SIG-M5 (cell line): Measurements from ENCODE around the gene DDX46.
"Not testable (repeated sequence)": the region's sequence is repeated elsewhere in the genome, so short reads cannot be mapped to it uniquely, and the experiment has no call there.

Experiments used
- DNase-seq: peaks from one replicate; lab custom pipeline; 2025; lab: John Stamatoyannopoulos, UW

Gene DDX46

GRCh38 chr5:134758504-134759341 is at the start of gene DDX46:
Gene DDX46 (plus strand): TSS chr5:134758779. CDS start chr5:134758939, 160 bp downstream.
- DNase-seq = peak; percentile 82

DNA sequence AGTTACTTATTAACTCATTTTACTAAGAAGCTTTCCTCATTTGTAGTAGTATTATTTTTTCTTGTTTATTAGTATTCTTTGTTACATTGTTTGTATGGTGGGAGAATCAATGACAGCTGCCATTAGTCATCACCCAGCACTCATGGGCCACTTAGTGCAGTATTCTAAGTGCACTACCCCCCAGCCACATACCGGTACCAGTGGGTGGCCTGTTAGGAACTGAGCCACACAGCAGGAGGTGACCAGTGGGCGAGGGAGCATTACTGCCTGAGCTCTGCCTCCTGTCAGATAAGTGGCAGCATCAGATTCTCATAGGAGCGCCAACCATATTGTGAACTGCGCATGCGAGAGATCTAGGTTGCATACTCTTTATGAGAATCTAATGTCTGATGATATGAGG is 44.5 kb upstream of the DDX46 start:
- no peak for DNase-seq

GRCh38 chr5:134714541-134714940 is 44.0 kb upstream of the DDX46 start:
- no peak for DNase-seq

- DNase-seq = not testable (repeated sequence)
These were observed 43.1 kb upstream of the DDX46 start for GRCh38 chr5:134715466-134715865.

DNA sequence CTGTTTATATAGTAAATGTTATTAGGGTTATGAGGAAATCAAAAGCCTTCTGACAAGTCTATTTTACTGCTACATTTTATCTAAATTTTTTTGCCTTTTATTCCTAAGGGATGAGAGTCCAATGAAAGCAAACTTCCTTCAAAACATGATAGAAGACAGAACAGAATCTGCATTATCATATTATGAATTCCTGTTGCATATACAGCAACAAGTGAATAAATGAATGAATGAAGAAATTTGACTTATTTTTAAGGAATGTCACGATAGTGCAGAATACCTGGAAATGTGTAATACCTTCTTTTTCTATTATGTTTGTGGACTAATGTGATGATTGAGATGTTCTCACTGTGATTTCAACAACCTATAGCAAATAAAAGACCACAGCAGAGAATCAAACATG is 33.7 kb upstream of the DDX46 start:
- no peak for DNase-seq

DNA sequence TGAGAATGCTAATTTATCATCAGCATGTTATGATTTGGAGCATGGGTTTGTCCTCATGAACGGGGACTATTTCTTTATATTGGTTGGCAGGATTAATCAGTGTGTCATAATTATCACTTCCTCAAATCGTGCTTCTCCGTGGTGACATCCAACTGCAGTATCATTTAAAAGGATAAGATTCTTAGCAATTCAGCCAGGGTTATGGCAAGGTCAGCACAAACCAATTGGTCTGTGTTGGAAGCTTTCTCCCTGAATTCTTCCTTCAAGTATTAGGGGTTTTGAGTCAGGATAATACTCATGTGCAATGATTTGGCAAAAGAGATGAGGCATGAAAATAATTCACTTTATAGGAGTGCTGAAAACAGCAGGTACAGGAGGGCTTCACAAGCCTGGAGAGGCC is 25.8 kb upstream of the DDX46 start:
- no peak for DNase-seq

DNA sequence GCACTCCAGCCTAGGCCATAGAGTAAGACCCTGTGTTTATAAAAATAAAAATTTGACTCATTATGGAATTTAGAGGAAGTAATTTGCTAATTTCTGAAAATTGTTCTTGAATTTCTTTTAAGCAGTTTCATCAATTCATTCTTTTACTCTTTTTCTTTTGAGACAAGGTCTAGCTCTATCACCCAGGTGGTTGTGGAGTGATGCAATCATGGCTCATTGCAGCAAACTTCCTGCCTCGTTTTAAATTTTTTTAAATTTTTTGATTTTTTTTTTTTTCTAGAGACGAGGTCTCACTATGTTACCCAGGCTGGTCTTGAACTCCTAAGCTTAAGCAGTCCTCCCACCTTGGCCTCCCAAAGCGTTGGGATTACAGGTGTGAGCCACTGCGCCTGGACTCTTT is 23.3 kb upstream of the DDX46 start:
- no peak for DNase-seq

DNA sequence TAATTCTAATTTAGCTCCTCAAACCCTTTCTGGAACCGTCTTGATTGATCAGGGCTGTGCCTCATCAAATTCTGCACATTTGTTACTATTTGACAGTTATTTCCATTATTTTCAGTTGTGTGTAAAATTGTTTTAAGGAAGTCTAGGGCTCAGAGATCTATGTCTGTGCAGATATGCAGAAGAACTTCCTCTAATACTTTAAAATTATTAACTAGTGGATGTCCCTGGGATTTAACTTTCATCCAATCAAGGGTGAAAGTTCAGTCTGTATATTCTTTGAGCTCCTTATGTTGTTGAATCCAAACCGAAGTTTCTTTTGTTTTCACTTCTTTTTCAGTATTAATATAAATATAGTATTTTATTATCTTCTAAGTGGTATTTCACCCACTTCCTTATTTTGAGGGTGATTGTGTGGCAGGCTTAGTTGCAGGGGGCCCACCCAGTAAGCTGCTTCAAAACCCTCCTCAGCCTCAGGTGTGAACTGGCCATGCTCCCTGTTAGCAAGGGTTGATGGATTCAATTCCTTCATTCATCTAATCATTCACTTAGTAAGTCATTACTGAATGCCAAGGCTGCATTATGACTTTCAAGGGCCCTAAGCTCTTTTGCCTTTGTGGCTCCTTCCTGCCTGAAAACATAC is 22.3 kb upstream of the DDX46 start:
- DNase-seq = no peak

DNA sequence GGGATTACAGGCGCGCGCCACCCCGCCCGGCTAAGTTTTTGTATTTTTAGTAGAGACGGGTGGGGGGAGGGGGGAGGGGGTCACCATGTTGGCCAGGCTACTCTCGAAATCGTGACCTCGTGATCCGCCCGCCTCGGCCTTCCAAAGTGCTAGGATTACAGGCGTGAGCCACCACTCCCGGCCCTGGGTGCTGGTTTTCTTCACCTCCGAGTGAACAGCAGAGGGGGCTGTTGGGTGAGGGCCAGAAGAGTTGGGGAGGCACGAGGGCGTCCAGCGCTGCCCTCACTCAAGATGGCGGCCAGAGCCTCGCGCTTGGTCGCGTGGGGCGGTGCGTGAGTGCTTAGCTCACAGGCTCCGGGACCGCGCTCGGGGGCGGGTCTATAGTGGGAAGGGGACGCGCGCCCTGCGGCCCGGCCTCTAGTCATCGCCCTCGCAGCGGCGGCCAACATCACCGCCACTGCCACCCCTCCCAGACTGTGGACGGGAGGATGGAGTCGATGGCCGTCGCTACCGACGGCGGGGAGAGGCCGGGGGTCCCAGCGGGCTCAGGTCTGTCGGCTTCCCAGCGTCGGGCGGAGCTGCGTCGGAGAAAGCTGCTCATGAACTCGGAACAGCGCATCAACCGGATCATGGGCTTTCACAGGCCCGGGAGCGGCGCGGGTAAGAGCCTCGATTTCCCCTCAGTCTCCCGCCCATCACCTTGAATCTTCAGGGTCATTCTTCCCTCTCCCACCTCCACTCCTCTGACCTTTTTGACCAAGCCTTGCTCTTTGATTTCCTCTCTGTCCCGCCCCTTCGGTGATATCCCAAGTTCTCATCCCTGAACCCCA is 20.2 kb upstream of the DDX46 start, which contains the start of gene CAMLG:
Gene CAMLG, plus strand, starts transcription at position 416 of the 830 bp plus-strand sequence. Its CDS starts 73 bp downstream, at position 489.
- DNase-seq = peak; percentile 66

- DNase-seq = peak; percentile 31
These were observed 19.5 kb upstream of the DDX46 start for GRCh38 chr5:134738963-134739661.

DNA sequence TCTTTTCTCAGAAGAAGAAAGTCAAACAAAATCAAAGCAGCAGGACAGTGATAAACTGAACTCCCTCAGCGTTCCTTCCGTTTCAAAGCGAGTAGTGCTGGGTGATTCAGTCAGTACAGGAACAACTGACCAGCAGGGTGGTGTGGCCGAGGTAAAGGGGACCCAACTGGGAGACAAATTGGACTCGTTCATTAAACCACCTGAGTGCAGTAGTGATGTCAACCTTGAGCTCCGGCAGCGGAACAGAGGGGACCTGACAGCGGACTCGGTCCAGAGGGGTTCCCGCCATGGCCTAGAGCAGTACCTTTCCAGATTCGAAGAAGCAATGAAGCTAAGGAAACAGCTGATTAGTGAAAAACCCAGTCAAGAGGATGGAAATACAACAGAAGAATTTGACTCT is 17.5 kb upstream of the DDX46 start:
- no peak for DNase-seq

DNA sequence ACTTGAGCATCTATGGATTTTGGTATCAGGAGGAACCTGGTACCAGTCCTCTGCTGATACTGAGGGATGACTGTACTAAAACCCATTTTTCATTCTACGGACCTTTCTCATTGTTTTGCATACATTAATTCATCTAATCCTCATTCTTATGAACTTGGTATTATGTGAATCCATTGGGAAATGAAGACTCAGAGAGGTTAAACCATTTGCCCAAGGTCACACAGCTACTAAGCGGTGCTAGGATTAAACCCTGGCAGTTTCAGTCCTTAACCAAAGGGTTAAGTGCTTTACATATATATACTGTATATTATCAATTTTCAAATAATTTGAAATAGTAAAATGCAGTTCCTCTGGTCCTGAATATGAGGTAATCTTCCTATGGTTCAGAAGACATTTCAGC is 16.4 kb upstream of the DDX46 start:
- DNase-seq = no peak

DNA sequence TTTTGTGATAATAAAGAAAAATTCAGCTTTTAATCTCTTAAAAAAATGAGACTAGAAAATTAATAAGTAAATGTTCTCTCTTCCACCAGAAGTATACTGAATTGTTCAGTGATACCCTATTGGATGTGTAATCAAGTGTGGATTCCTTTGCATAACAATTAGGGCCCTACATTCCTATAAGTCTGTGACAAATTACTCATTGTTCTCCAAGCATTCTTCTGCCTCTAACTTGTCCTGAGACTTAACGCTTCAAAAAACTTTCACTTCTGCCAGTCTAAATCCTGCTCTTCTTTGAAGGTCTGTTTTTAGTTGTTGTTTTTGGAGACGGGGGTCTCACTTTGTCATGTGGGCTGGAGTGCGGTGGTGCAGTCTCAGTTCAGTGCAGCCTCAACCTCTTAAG is 9.2 kb upstream of the DDX46 start:
- no peak for DNase-seq

- DNase-seq = no peak
These were observed 439 bp upstream of the DDX46 start for GRCh38 chr5:134758176-134758503.

- not testable (repeated sequence) for DNase-seq
These were observed 9.1 kb downstream of the DDX46 start for GRCh38 chr5:134767528-134768291.

- DNase-seq = no peak
These were observed 10.6 kb downstream of the DDX46 start for GRCh38 chr5:134769206-134769605.

DNA sequence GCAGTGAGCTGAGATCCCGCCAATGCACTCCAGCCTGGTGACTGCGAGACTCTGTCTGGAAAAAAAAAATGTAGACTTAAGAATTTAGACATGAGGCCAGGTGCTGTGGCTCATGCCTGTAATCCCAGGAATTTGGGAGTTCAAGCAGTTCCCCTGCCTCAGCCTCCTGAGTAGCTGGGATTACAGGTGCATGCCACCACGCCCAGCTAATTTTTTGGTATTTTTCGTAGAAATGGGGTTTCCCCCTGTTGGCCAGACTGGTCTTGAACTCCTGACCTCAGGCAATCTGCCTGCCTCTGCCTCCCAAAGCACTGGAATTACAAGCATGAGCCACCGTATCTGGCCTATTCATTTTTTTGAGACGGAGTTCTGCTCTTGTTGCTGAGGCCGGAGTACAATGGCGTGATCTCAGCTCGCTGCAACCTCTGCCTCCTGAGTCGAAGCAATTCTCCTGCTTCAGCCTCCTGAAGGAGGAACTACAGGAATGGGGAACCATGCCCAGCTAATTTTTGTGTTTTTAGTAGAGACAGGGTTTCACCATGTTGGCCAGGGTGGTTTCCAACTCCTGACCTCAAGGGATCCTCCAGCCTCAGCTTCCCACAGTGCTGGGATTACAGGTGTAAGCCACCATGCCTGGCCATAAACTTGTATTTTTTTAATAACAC is 14.0 kb downstream of the DDX46 start:
- DNase-seq = no peak

GRCh38 chr5:134777366-134777765 is 18.8 kb downstream of the DDX46 start:
- no peak for DNase-seq

- DNase-seq = no peak
These were observed 25.8 kb downstream of the DDX46 start for GRCh38 chr5:134784241-134784920.
